ENCODE data around the gene FER1L5. TPM values are rescaled to one million over a fixed set of nuclear protein-coding genes. Genes with fewer than 3 reads are reported as not detected.

FER1L5 gene
- polyA plus RNA-seq, 1 of the 3 experiments (the other 2 are of a cell fraction): 0.02 TPM

DNA sequence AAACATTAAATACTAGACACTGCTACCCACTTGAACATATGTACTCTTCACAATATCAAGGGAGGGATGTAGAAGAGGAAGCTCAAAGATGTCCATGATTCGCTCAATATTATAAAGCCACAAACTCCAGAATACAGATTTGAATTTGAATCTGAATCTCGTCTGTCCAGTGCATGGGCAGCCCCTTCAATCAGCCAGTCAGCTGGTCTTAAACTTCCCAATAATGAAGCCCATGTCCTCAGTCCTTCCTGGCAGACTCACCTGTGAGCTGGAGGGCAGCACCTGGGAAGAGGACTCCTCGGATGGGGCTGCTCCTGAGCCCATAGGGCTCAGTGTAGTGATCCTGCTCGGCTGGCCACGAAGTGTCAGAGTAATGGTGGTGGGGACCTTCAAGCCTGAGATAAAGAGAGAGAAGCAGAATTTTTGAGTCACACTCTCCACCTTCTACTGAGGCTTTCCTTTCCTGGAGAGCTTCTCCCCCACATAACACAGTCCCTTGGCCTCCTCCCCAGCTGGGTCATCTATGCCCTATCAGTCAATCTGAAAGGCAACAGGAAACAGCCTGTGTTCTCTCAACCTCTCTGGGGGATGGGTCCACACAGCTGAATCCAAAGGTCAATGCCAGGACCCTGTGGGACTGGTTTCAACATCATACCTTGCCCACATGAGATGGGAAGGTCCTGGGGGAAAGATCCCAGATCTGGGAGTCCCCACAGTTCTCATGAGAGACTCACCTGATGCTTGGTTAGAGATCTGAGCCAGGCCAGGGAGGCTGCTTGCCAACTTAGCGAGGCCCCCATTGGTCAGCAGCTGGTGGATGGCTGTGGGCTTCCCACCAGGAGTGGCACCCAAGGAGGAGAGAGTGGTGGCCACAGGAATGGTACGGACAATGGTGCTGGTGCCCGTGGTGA is 40.9 kb upstream of the FER1L5 start (continued):
- TF ChIP-seq REST (IDR thresholded peaks at IDR 0.05; ENCODE audit: low read depth, low read length): no peak

GRCh38 chr2:96602330-96602823 is 40.2 kb upstream of the FER1L5 start:
- TF ChIP-seq JUND (IDR thresholded peaks at IDR 0.05): no peak
- no peak for TF ChIP-seq EP300 (IDR thresholded peaks at IDR 0.05; ENCODE audit: borderline replicate concordance in 1 of 2, low read depth in 1 of 2, low read length in 1 of 2)
- TF ChIP-seq SIN3A (IDR thresholded peaks at IDR 0.05; ENCODE audit: borderline replicate concordance, low read depth, low read length): no peak
- no peak for TF ChIP-seq ELF1 (IDR thresholded peaks at IDR 0.05)
- no peak for TF ChIP-seq GATA2 (CRISPR knock-in tag; IDR thresholded peaks at IDR 0.05)
- no peak for TF ChIP-seq REST (IDR thresholded peaks at IDR 0.05; ENCODE audit: low read depth, low read length)
- no peak for TF ChIP-seq CHD2 (IDR thresholded peaks at IDR 0.05; ENCODE audit: low read length, partially characterized antibody)
- no peak for TF ChIP-seq MEF2A (IDR thresholded peaks at IDR 0.05; ENCODE audit: borderline replicate concordance, low read depth)
- TF ChIP-seq GABPA (IDR thresholded peaks at IDR 0.05; ENCODE audit: low read depth): no peak
- no peak for TF ChIP-seq SMC3 (IDR thresholded peaks at IDR 0.05; ENCODE audit: low read depth, low read length)
- TF ChIP-seq PBX3 (IDR thresholded peaks at IDR 0.05): no peak
- TF ChIP-seq NFIC (IDR thresholded peaks at IDR 0.05; ENCODE audit: borderline replicate concordance): no peak
- TF ChIP-seq TAF1 (IDR thresholded peaks at IDR 0.05; ENCODE audit: borderline replicate concordance, low read depth, low read length): no peak
- no peak for TF ChIP-seq RFX5 (IDR thresholded peaks at IDR 0.05; ENCODE audit: low read length)
- Histone ChIP-seq H3K36me3 (replicated peaks in 1 of 2; ENCODE audit: control insufficient read depth in 1 of 2, insufficient read depth in 2 of 2, low read length in 1 of 2) (peaks cover 60 to 87% of the 10 kb centered on the region in 2 experiments), H3K4me1 (ENCODE audit: control insufficient read depth in 1 of 2, insufficient read depth in 2 of 2, low read depth in 1 of 2, low read length in 1 of 2) (no peaks in the 10 kb centered on the region; a peak in 2 of 4 replicates), H3K4me3 (ENCODE audit: low read depth in 2 of 2, low read length in 1 of 2) (no peak overlapping the region), H3F3A (replicated peaks; ENCODE audit: insufficient read depth) (no peaks in the 10 kb centered on the region), H2AFZ (ENCODE audit: low read depth) (no peak overlapping the region), H3K9ac (no peak overlapping the region), H3K79me2 (ENCODE audit: insufficient read depth) (no peaks in the 10 kb centered on the region), H4K20me1 (ENCODE audit: insufficient read depth) (no peaks in the 10 kb centered on the region), H3K27me3 (ENCODE audit: insufficient read depth) (no peaks in the 10 kb centered on the region), H3K27ac (ENCODE audit: low read depth in 2 of 2, low read length in 1 of 2) (no peak overlapping the region), H3K4me2 (no peak overlapping the region), H3K9me2 (no peaks in the 10 kb centered on the region), H3K9me3 (no peaks in the 10 kb centered on the region)
- ChIA-PET POLR2A (no interaction called here), CTCF (no interaction called here)
- 100% methylated on average over 1 of the region's 2 CpGs for WGBS (ENCODE audit: low lambda C conversion rate)
- no peak for DNase-seq
